Hepatocyte (in vitro differentiated cells): ENCODE data around the gene MON1B. TPM values are rescaled to one million over a fixed set of nuclear protein-coding genes. Genes with fewer than 3 reads are reported as not detected.

Source experiments
- DNase-seq: peaks from one replicate; pipeline ENCODE4 v3.0.0-alpha.2; 2016; ENCODE audit warnings: low spot score
- H2AFZ ChIP-seq: fragments of 200-600 bp; sonication (generic); 2 replicates; pipeline ENCODE4 v1.6.0; 2016; ENCODE audit warnings: antibody characterized with exemption, mild to moderate bottlenecking
- H3K27ac ChIP-seq: fragments of 200-600 bp; sonication (generic); 2 replicates; pipeline ENCODE4 v1.5.1; 2016; ENCODE audit warnings: mild to moderate bottlenecking
- H3K27me3 ChIP-seq: fragments of 200-600 bp; sonication (generic); 2 replicates; pipeline ENCODE4 v1.6.1; 2016
- H3K36me3 ChIP-seq: fragments of 200-600 bp; sonication (generic); replicated peaks from 2 replicates; pipeline ENCODE4 v1.5.1; 2016; ENCODE audit warnings: low read depth; ENCODE audit not compliant: insufficient read depth
- H3K4me1 ChIP-seq: fragments of 200-600 bp; sonication (generic); 2 replicates; pipeline ENCODE4 v1.5.1; 2016; ENCODE audit warnings: mild to moderate bottlenecking, moderate library complexity; ENCODE audit not compliant: insufficient read depth
- H3K4me2 ChIP-seq: fragments of 200-600 bp; sonication (generic); 2 replicates; pipeline ENCODE4 v1.6.0; 2016
- H3K4me3 ChIP-seq: fragments of 200-600 bp; sonication (generic); 2 replicates; pipeline ENCODE4 v1.5.1; 2016; ENCODE audit warnings: mild to moderate bottlenecking
- H3K79me2 ChIP-seq: fragments of 200-600 bp; sonication (generic); 2 replicates; pipeline ENCODE4 v1.6.0; 2017; ENCODE audit warnings: mild to moderate bottlenecking
- H3K9me2 ChIP-seq: fragments of 200-600 bp; sonication (generic); replicated peaks from 2 replicates; pipeline ENCODE4 v1.6.0; 2017; ENCODE audit warnings: mild to moderate bottlenecking; ENCODE audit not compliant: insufficient read depth
- H3K9me3 ChIP-seq: fragments of 200-600 bp; sonication (generic); 2 replicates; pipeline ENCODE4 v1.5.1; 2016; ENCODE audit warnings: low read depth, mild to moderate bottlenecking
- H4K20me1 ChIP-seq: fragments of 200-600 bp; sonication (generic); 2 replicates; pipeline ENCODE4 v1.6.0; 2016; ENCODE audit warnings: mild to moderate bottlenecking; ENCODE audit not compliant: insufficient read depth, poor library complexity, severe bottlenecking
- CTCF ChIP-seq: fragments of 200-600 bp; sonication (generic); IDR thresholded peaks from 2 replicates; pipeline ENCODE4 v1.5.1; 2016; ENCODE audit warnings: antibody characterized with exemption, mild to moderate bottlenecking; ENCODE audit not compliant: poor library complexity
- EZH2 ChIP-seq: fragments of 200-600 bp; sonication (generic); IDR thresholded peaks from 2 replicates; pipeline ENCODE4 v1.6.1; 2016; ENCODE audit warnings: antibody characterized with exemption, mild to moderate bottlenecking, borderline replicate concordance
- EZH2phosphoT487 ChIP-seq: fragments of 200-600 bp; sonication (generic); IDR thresholded peaks from one replicate; pipeline ENCODE4 v1.6.1; 2018; ENCODE audit warnings: antibody characterized with exemption, mild to moderate bottlenecking, low read depth, moderate library complexity; ENCODE audit not compliant: unreplicated experiment, severe bottlenecking
- WGBS: methylation state at CpG from one replicate; pipeline ENCODE4 v1.1.6; 2016; ENCODE audit warnings: low lambda C conversion rate; ENCODE audit errors: missing lambda C conversion rate; 5-methylcytosine and 5-hydroxymethylcytosine counted together
- polyA plus RNA-seq: library from polyadenylated mRNA; unstranded; fragments of >200 nt; fragmentation: Nextera tagmentation; extraction: Ambion mirVana; gene quantifications from 2 replicates; pipeline ENCODE4 v1.2.1, GENCODE V29; 2016
- total RNA-seq: library from RNA; depleted of rRNA; stranded (reverse); fragments of >200 nt; gene quantifications from 2 replicates; pipeline ENCODE4 v1.2.3, GENCODE V29; 2014

MON1B gene
- total and polyA plus RNA-seq, 2 experiments from 2014 or later = 13.5 to 42.3 TPM

DNA sequence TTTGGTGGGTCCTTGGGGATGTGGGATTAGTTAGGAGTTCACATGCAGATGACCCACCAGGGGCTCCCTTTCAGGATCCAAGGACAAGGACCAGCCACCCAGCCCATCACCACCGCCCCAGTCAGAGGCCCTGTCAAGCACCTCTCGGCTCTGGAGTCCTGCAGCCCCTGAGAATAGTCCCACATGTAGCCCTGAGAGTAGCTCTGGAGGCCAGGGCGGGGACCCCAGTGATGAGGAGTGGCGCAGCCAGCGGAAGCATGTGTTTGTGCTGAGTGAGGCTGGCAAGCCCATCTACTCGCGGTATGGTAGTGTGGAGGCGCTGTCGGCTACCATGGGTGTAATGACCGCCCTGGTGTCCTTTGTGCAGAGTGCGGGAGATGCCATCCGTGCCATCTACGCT is 2.4 kb downstream of the MON1B start:
- WGBS = 95% methylated on average over 13 of the region's 13 CpGs

GRCh38 chr16:77194295-77195231 is 3.6 kb downstream of the MON1B start:
- Histone ChIP-seq H3K9me2 (no peaks in the 10 kb centered on the region), H3K27me3 (no peaks in the 10 kb centered on the region), H3K36me3 (no peaks in the 10 kb centered on the region), H3K4me3 (no peak overlapping the region), H2AFZ (no peak overlapping the region), H3K79me2 (peaks cover 22% of the 10 kb centered on the region), H4K20me1 (no peaks in the 10 kb centered on the region), H3K9me3 (no peaks in the 10 kb centered on the region), H3K27ac (no peak overlapping the region), H3K4me2 (no peak overlapping the region), H3K4me1 (peaks cover 8% of the 10 kb centered on the region)
- TF ChIP-seq EZH2 = no peak
- TF ChIP-seq EZH2phosphoT487 = no peak
- TF ChIP-seq CTCF = no peak
- DNase-seq = no peak
- WGBS = 98% methylated on average over 48 of the region's 48 CpGs

More for the DNA sequence above, 2.4 kb downstream of the MON1B start:
- no peak overlapping the region for H3K4me3 ChIP-seq
- H3K9me2 ChIP-seq = no peaks in the 10 kb centered on the region
- H3K4me1 ChIP-seq = peaks cover 8% of the 10 kb centered on the region
- no peaks in the 10 kb centered on the region for H4K20me1 ChIP-seq
- H3K79me2 ChIP-seq = peaks cover 22% of the 10 kb centered on the region
- no peak for DNase-seq
- TF ChIP-seq EZH2 (no peak), EZH2phosphoT487 (no peak), CTCF (no peak)
- H2AFZ ChIP-seq = no peak overlapping the region
- H3K36me3 ChIP-seq = no peaks in the 10 kb centered on the region
- H3K9me3 ChIP-seq = no peaks in the 10 kb centered on the region
- no peak overlapping the region for H3K27ac ChIP-seq
- no peaks in the 10 kb centered on the region for H3K27me3 ChIP-seq
- no peak overlapping the region for H3K4me2 ChIP-seq

DNA sequence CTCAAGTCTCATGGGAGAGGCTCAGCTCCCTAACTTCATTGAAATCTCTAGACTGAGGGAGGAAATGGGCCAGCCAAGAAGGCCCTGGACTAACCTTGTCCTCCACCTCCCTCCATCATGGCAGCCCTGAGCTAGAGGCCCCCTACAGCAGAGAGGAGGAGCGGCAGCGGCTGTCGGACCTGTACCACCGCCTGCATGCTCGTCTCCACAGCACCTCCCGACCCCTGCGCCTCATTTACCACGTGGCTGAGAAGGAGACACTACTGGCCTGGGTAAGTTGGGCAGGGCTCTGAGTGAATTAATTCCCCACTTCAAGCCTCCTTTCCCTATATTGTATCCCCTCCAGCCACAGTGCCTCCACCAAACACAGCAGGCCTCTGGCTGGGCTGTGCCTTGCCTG is 4.4 kb downstream of the MON1B start:
- Histone ChIP-seq H2AFZ (no peak overlapping the region), H3K9me2 (no peaks in the 10 kb centered on the region), H3K4me2 (no peak overlapping the region), H3K79me2 (peaks cover 22% of the 10 kb centered on the region), H3K4me1 (peaks cover 8% of the 10 kb centered on the region), H3K27me3 (no peaks in the 10 kb centered on the region), H3K27ac (no peak overlapping the region), H3K4me3 (no peak overlapping the region), H3K36me3 (no peaks in the 10 kb centered on the region), H3K9me3 (no peaks in the 10 kb centered on the region), H4K20me1 (no peaks in the 10 kb centered on the region)
- no peak for DNase-seq
- TF ChIP-seq CTCF = no peak
- TF ChIP-seq EZH2 = no peak
- no peak for TF ChIP-seq EZH2phosphoT487
- WGBS = 95% methylated on average over 8 of the region's 8 CpGs
